Liver (tissue), 9 donors: ENCODE data around the gene CRYBG2. TPM values are rescaled to one million over a fixed set of nuclear protein-coding genes. Genes with fewer than 3 reads are reported as not detected.

Source experiments
- DNase-seq: peaks from one replicate; pipeline ENCODE4 v3.0.0-alpha.2; 2017; ENCODE audit warnings: low spot score
- H3K27ac ChIP-seq, 2 donors: one replicate each; pipeline ENCODE4 v1.7.0; 2013; ENCODE audit warnings: inconsistent platforms in 2 of 2, low read length in 2 of 2, control low read depth in 1 of 2, low read depth in 1 of 2, mild to moderate bottlenecking in 1 of 2
- H3K27me3 ChIP-seq, 4 donors: one replicate each; pipeline versions ENCODE4 v1.6.1 to v1.7.0; 2013; ENCODE audit warnings: low read length in 3 of 4, inconsistent platforms in 1 of 4, mild to moderate bottlenecking in 1 of 4, moderate library complexity in 1 of 4; ENCODE audit not compliant: control insufficient read depth in 4 of 4, insufficient read depth in 4 of 4
- H3K36me3 ChIP-seq, 4 donors: one replicate each; pipeline versions ENCODE4 v1.6.1 to v1.7.0; 2013; ENCODE audit warnings: low read length in 3 of 4, mild to moderate bottlenecking in 3 of 4, low read depth in 1 of 4, moderate library complexity in 1 of 4; ENCODE audit not compliant: control insufficient read depth in 4 of 4, insufficient read depth in 3 of 4
- H3K4me1 ChIP-seq, 4 donors: one replicate each; pipeline versions ENCODE4 v1.6.1 to v1.7.0; 2013; ENCODE audit warnings: low read length in 3 of 4, mild to moderate bottlenecking in 3 of 4, moderate library complexity in 1 of 4; ENCODE audit not compliant: control insufficient read depth in 4 of 4, insufficient read depth in 4 of 4
- H3K4me3 ChIP-seq, 3 donors: one replicate each; pipeline versions ENCODE4 v1.6.1 to v1.7.0; 2013; ENCODE audit warnings: low read length in 3 of 3, control low read depth in 1 of 3, low read depth in 1 of 3, mild to moderate bottlenecking in 1 of 3
- H3K9ac ChIP-seq, 2 donors: one replicate each; pipeline ENCODE4 v1.7.0; 2013; ENCODE audit warnings: low read length in 2 of 2, mild to moderate bottlenecking in 2 of 2, moderate library complexity in 2 of 2, control low read depth in 1 of 2, low read depth in 1 of 2
- H3K9me3 ChIP-seq, 4 donors: one replicate each; pipeline versions ENCODE4 v1.6.1 to v1.7.0; 2013; ENCODE audit warnings: low read length in 3 of 4; ENCODE audit not compliant: control insufficient read depth in 4 of 4
- ATF3 ChIP-seq: IDR thresholded peaks from 2 replicates; pipeline ENCODE4 v1.6.1; 2016; ENCODE audit warnings: antibody characterized with exemption
- CTCF ChIP-seq: fragments of 150-350 bp; IDR thresholded peaks from 2 replicates; pipeline ENCODE4 v1.5.1; 2017; ENCODE audit warnings: improper control_type of control experiment, low read depth, low read length; ENCODE audit not compliant: missing input control
- EGR1 ChIP-seq, 2 donors: IDR thresholded peaks; 2 replicates each; pipeline ENCODE4 v1.6.1; 2016 to 2018; ENCODE audit warnings: antibody characterized with exemption in 2 of 2, low read depth in 2 of 2
- FOXA1 ChIP-seq: IDR thresholded peaks from 2 replicates; pipeline ENCODE4 v1.6.1; 2016; ENCODE audit warnings: antibody characterized with exemption
- FOXA2 ChIP-seq: IDR thresholded peaks from 2 replicates; pipeline ENCODE4 v1.6.1; 2016; ENCODE audit warnings: antibody characterized with exemption
- GABPA ChIP-seq, 2 donors: IDR thresholded peaks in 1 of 2; conservative IDR thresholded peaks in 1 of 2; 2 replicates each; pipeline ENCODE4 v1.6.1; 2016; ENCODE audit warnings: antibody characterized with exemption in 2 of 2, mild to moderate bottlenecking in 1 of 2, moderate library complexity in 1 of 2
- HNF4A ChIP-seq, 2 donors: conservative IDR thresholded peaks; 2 replicates each; pipeline ENCODE4 v1.6.1; 2016; ENCODE audit warnings: antibody characterized with exemption in 2 of 2, mild to moderate bottlenecking in 2 of 2
- HNF4G ChIP-seq: IDR thresholded peaks from 2 replicates; pipeline ENCODE4 v1.6.1; 2016; ENCODE audit warnings: antibody characterized with exemption
- JUND ChIP-seq, 2 donors: IDR thresholded peaks; 2 replicates each; pipeline ENCODE4 v1.6.1; 2016; ENCODE audit warnings: antibody characterized with exemption in 2 of 2
- NR2F2 ChIP-seq: IDR thresholded peaks from 2 replicates; pipeline ENCODE4 v1.6.1; 2016; ENCODE audit warnings: antibody characterized with exemption
- RAD21 ChIP-seq, 2 donors: IDR thresholded peaks; 2 replicates each; pipeline ENCODE4 v1.6.1; 2016; ENCODE audit warnings: antibody characterized with exemption in 2 of 2, mild to moderate bottlenecking in 2 of 2
- REST ChIP-seq: IDR thresholded peaks from 2 replicates; pipeline ENCODE4 v1.6.1; 2016; ENCODE audit warnings: antibody characterized with exemption, mild to moderate bottlenecking
- RXRA ChIP-seq, 2 donors: IDR thresholded peaks; 2 replicates each; pipeline ENCODE4 v1.6.1; 2017 to 2018; ENCODE audit warnings: antibody characterized with exemption in 2 of 2, mild to moderate bottlenecking in 1 of 2
- SP1 ChIP-seq: IDR thresholded peaks from 2 replicates; pipeline ENCODE4 v1.6.1; 2018; ENCODE audit warnings: antibody characterized with exemption, mild to moderate bottlenecking
- TAF1 ChIP-seq: conservative IDR thresholded peaks from 2 replicates; pipeline ENCODE4 v1.6.1; 2016; ENCODE audit warnings: antibody characterized with exemption, mild to moderate bottlenecking
- YY1 ChIP-seq: IDR thresholded peaks from 2 replicates; pipeline ENCODE4 v1.6.1; 2016; ENCODE audit warnings: antibody characterized with exemption, mild to moderate bottlenecking
- WGBS: extraction: QIAGEN DNeasy Blood & Tissue Kit; methylation state at CpG from one replicate; pipeline ENCODE4 v1.1.7; 2013; 5-methylcytosine and 5-hydroxymethylcytosine counted together
- polyA plus RNA-seq, 2 donors: library from polyadenylated mRNA; stranded (reverse) in 1 of 2; unstranded in 1 of 2; fragments of 200-250 nt in 1 of 2; fragments of >200 nt in 1 of 2; fragmentation: Nextera tagmentation in 1 of 2; extraction: Ambion mirVana in 1 of 2; gene quantifications; one replicate each; pipeline versions ENCODE4 v1.2.1 to v1.2.3, GENCODE V29; 2013 to 2015
- total RNA-seq, 2 donors: library from RNA; depleted of rRNA; stranded (reverse); fragments of >200 nt; gene quantifications; one replicate each; pipeline ENCODE4 v1.2.3, GENCODE V29; 2014
- TF ChIP-seq, protein P1 (sequence below): IDR thresholded peaks from 2 replicates; pipeline ENCODE4 v1.6.1; 2016; ENCODE audit warnings: antibody characterized with exemption
- TF ChIP-seq, protein P2 (sequence below): IDR thresholded peaks from 2 replicates; pipeline ENCODE4 v1.6.1; 2016; ENCODE audit warnings: antibody characterized with exemption
- donor health status: healthy.
- donor health status: healthy.
- donor health status: healthy.
- donor health status: healthy.
- donor health status: healthy.

The CRYBG2 gene
- total and polyA plus RNA-seq, 4 donors, result under 0.01 to 0.12 (median under 0.01) TPM; not detected in 1

- no peak for TF ChIP-seq ATF3
- TF ChIP-seq RXRA (IDR thresholded peaks at IDR 0.05), result no peak
- TF ChIP-seq YY1, result no peak
- no peak for TF ChIP-seq HNF4A (conservative IDR thresholded peaks at IDR 0.05)
- TF ChIP-seq FOXA2, result no peak
- no peak for TF ChIP-seq CTCF
- no peak for TF ChIP-seq FOXA1
- no peak for TF ChIP-seq GABPA (IDR thresholded peaks at IDR 0.05 in 1 of 2, conservative IDR thresholded peaks at IDR 0.05 in 1 of 2)
- TF ChIP-seq, protein P1, sequence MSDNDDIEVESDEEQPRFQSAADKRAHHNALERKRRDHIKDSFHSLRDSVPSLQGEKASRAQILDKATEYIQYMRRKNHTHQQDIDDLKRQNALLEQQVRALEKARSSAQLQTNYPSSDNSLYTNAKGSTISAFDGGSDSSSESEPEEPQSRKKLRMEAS, result no peak
- no peak for TF ChIP-seq JUND (IDR thresholded peaks at IDR 0.05)
- no peak for TF ChIP-seq NR2F2
- no peak for DNase-seq
- no peaks in the 10 kb centered on the region for H3K27me3 ChIP-seq
- H3K4me3 ChIP-seq, result no peak overlapping the region
- no peaks in the 10 kb centered on the region for H3K36me3 ChIP-seq
- H3K9ac ChIP-seq, result no peak overlapping the region
- H3K27ac ChIP-seq, result peak overlapping the region; percentile 43 to 71
- WGBS, result 68% methylated on average over 5 of the region's 5 CpGs
- H3K9me3 ChIP-seq, result no peaks in the 10 kb centered on the region
- peaks cover 0 to 5% (median 0%) of the 10 kb centered on the region in 4 donors for H3K4me1 ChIP-seq
These were observed 65.5 kb downstream of the CRYBG2 start for GRCh38 chr1:26288311-26288941.

- TF ChIP-seq RAD21 (IDR thresholded peaks at IDR 0.05) (no peak), NR2F2 (no peak), TAF1 (no peak), JUND (IDR thresholded peaks at IDR 0.05) (no peak), SP1 (no peak), ATF3 (no peak), HNF4G (no peak), HNF4A (conservative IDR thresholded peaks at IDR 0.05) (no peak), CTCF (no peak), REST (no peak), EGR1 (IDR thresholded peaks at IDR 0.05; ENCODE audit: low read depth in 2 of 2) (no peak), FOXA2 (no peak), RXRA (IDR thresholded peaks at IDR 0.05) (no peak), YY1 (no peak), GABPA (IDR thresholded peaks at IDR 0.05 in 1 of 2, conservative IDR thresholded peaks at IDR 0.05 in 1 of 2) (no peak)
- TF ChIP-seq, protein P2, sequence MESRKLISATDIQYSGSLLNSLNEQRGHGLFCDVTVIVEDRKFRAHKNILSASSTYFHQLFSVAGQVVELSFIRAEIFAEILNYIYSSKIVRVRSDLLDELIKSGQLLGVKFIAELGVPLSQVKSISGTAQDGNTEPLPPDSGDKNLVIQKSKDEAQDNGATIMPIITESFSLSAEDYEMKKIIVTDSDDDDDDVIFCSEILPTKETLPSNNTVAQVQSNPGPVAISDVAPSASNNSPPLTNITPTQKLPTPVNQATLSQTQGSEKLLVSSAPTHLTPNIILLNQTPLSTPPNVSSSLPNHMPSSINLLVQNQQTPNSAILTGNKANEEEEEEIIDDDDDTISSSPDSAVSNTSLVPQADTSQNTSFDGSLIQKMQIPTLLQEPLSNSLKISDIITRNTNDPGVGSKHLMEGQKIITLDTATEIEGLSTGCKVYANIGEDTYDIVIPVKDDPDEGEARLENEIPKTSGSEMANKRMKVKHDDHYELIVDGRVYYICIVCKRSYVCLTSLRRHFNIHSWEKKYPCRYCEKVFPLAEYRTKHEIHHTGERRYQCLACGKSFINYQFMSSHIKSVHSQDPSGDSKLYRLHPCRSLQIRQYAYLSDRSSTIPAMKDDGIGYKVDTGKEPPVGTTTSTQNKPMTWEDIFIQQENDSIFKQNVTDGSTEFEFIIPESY, result no peak
- TF ChIP-seq, protein P1, result no peak
- no peak for DNase-seq
- Histone ChIP-seq H3K9ac (no peak overlapping the region), H3K27me3 (no peaks in the 10 kb centered on the region), H3K36me3 (no peaks in the 10 kb centered on the region), H3K9me3 (no peaks in the 10 kb centered on the region), H3K27ac (peak overlapping the region in 1 of 2 donors; percentile 43), H3K4me1 (peaks cover 0 to 5% (median 0%) of the 10 kb centered on the region in 4 donors), H3K4me3 (no peak overlapping the region)
- 91% methylated on average over 5 of the region's 5 CpGs for WGBS
These were observed 66.1 kb downstream of the CRYBG2 start for GRCh38 chr1:26287811-26288210.
